Left lung (tissue), 10 donors: ENCODE results near the gene HSD11B2. TPM values are rescaled to one million over a fixed set of nuclear protein-coding genes. Genes with fewer than 3 reads are reported as not detected.

Experiments
- ATAC-seq: fragments of 200-7000 bp; cut with Tn5 transposase; one replicate; pipeline ENCODE4 v1.9.1; 2020; ENCODE audit warnings: moderate library complexity
- DNase-seq, 4 donors: peaks; one replicate each; pipeline ENCODE4 v3.0.0-alpha.2; 2013 to 2020
- H3K27ac ChIP-seq, 2 donors: fragments of 200-600 bp; sonication (generic) in 1 of 2; one replicate each; pipeline versions ENCODE4 v1.5.0 to v1.8.0; 2020 to 2021
- H3K27me3 ChIP-seq, 2 donors: fragments of 200-600 bp; sonication (generic) in 1 of 2; one replicate each; pipeline versions ENCODE4 v1.5.0 to v1.8.0; 2020 to 2021
- H3K36me3 ChIP-seq, 2 donors: fragments of 200-600 bp; sonication (generic) in 1 of 2; one replicate each; pipeline versions ENCODE4 v1.5.0 to v1.8.0; 2020 to 2021
- H3K4me1 ChIP-seq, 2 donors: fragments of 200-600 bp; one replicate each; pipeline ENCODE4 v1.8.0; 2021
- H3K4me3 ChIP-seq, 2 donors: fragments of 200-600 bp; sonication (generic) in 1 of 2; one replicate each; pipeline versions ENCODE4 v1.5.0 to v1.8.0; 2020 to 2021; ENCODE audit warnings: mild to moderate bottlenecking in 1 of 2
- H3K9me3 ChIP-seq, 2 donors: fragments of 200-600 bp; sonication (generic) in 1 of 2; one replicate each; pipeline versions ENCODE4 v1.5.0 to v1.8.0; 2020 to 2021
- intact Hi-C, 2 donors: fragments of 100-400 bp; cut with DNase I; formaldehyde crosslinking; loops; one replicate each; pipeline versions ENCODE4 v1.11.2 to v1.14.2; 2022
- polyA plus RNA-seq, 6 donors: library from polyadenylated mRNA; unstranded; fragments of 120-200 nt; gene quantifications; one replicate each; pipeline ENCODE4 v1.2.1, GENCODE V29; 2013; ENCODE audit not compliant: insufficient read length in 6 of 6
- total RNA-seq, 2 donors: library from RNA; stranded (reverse); fragmentation: NEBNext Ultra II Directional; extraction: Animal tissue kit (Norgen Biotek cat#: 25700); gene quantifications; one replicate each; pipeline ENCODE4 v1.2.1, GENCODE V29; 2021
- TF ChIP-seq, protein P1 (sequence below), 2 donors: fragments of 200-600 bp; sonication (generic) in 1 of 2; IDR thresholded peaks; one replicate each; pipeline versions ENCODE4 v1.5.0 to v1.8.0; 2021; ENCODE audit warnings: antibody characterized with exemption in 2 of 2
- donor health status: DM: no; HTN: yes; CAD: no.
- donor health status: DM: no; HTN: no; CAD: no.

The HSD11B2 gene
- total and polyA plus RNA-seq, 8 donors: 2.5 to 81.1 (median 54.7) TPM

- H3K4me3 ChIP-seq: no peak overlapping the region
- intact Hi-C loops: no loop called here
- peaks cover 34 to 58% of the 10 kb centered on the region in 2 donors for H3K4me1 ChIP-seq
- no peak for DNase-seq
- TF ChIP-seq, protein P1, sequence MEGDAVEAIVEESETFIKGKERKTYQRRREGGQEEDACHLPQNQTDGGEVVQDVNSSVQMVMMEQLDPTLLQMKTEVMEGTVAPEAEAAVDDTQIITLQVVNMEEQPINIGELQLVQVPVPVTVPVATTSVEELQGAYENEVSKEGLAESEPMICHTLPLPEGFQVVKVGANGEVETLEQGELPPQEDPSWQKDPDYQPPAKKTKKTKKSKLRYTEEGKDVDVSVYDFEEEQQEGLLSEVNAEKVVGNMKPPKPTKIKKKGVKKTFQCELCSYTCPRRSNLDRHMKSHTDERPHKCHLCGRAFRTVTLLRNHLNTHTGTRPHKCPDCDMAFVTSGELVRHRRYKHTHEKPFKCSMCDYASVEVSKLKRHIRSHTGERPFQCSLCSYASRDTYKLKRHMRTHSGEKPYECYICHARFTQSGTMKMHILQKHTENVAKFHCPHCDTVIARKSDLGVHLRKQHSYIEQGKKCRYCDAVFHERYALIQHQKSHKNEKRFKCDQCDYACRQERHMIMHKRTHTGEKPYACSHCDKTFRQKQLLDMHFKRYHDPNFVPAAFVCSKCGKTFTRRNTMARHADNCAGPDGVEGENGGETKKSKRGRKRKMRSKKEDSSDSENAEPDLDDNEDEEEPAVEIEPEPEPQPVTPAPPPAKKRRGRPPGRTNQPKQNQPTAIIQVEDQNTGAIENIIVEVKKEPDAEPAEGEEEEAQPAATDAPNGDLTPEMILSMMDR (IDR thresholded peaks at IDR 0.05): no peak
- peaks cover 0 to 43% of the 10 kb centered on the region in 2 donors for H3K27me3 ChIP-seq
- no peaks in the 10 kb centered on the region for H3K9me3 ChIP-seq
- no peaks in the 10 kb centered on the region for H3K36me3 ChIP-seq
- peak overlapping the region; percentile 45 to 54 for H3K27ac ChIP-seq
- ATAC-seq: no peak
Observed at GRCh38 chr16:67397036-67397801, 33.7 kb upstream of the HSD11B2 start.

GRCh38 chr16:67397812-67398545 lies 32.9 kb upstream of the HSD11B2 start:
- ATAC-seq: no peak
- TF ChIP-seq, protein P1 (IDR thresholded peaks at IDR 0.05): no peak
- no peaks in the 10 kb centered on the region for H3K36me3 ChIP-seq
- no peak for DNase-seq
- intact Hi-C loops: no loop called here
- peaks cover 0 to 35% of the 10 kb centered on the region in 2 donors for H3K27me3 ChIP-seq
- H3K9me3 ChIP-seq: no peaks in the 10 kb centered on the region
- H3K27ac ChIP-seq: no peak overlapping the region
- H3K4me1 ChIP-seq: peaks cover 30 to 51% of the 10 kb centered on the region in 2 donors
- H3K4me3 ChIP-seq: no peak overlapping the region

DNA sequence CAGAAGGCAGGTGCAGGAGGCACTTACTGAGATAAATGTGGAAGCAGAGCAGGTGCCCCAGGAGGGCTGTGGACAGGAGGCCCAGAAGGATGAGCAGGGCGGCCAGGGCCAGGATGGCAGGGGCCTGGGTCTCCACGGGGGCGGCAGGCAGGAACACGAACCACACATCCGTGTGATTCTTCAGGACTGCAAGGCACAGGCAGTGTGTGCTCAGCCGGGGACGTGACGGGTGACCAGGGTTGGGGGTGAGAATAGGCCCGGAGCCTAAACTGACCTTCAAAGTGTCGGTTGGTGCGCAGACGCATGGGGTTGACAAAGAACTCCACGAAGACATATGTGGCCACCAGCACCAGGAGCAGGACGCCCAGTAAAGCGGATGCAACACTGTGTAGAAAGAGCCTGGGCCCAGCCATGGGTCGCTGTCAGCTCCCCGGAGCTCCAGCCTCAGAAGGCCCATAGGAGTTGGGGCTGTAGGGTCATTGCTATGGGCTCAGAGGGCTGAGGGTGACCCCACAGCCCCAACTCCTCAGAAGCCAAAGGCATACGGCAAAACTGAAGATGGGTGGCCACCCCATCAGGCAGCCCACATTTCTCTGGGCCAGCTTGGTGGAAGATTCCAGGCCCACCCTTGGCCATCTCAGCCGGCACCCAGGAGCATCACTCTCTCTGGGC lies 32.2 kb upstream of the HSD11B2 start:
- Histone ChIP-seq H3K27ac (no peak overlapping the region), H3K36me3 (no peaks in the 10 kb centered on the region), H3K4me1 (peaks cover 28 to 48% of the 10 kb centered on the region in 2 donors), H3K4me3 (no peak overlapping the region), H3K9me3 (no peaks in the 10 kb centered on the region), H3K27me3 (peaks cover 0 to 28% of the 10 kb centered on the region in 2 donors)
- TF ChIP-seq, protein P1 (IDR thresholded peaks at IDR 0.05): no peak
- DNase-seq (peak in 1 of 4 donors; percentile 67), ATAC-seq (no peak)
- intact Hi-C loops: no loop called here

DNA sequence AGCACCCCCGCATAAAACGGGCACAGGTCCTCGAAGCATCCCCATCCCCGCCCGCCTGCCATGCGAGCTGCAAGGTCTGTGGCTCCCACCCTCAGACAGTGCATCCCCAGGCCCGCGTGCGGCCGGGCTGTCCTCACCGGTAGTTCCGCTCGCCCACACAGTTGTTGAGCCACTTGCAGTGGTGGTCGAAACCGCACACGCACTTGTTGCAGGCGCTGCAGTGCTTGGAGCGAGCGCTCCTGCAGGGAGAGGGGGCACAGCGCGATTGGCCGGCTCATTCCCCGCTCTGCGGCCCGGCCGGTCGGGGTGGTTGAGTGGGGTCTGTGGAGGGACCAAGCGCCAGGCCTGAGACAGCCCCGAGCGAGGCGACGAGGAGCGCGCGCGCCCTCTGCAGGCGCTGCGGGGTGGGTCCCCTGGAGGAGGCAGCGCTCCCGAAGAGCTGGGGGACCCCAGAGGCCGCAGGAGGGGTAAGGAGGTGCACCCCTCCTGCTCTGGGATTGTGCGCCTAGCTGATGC lies 31.6 kb upstream of the HSD11B2 start:
- ATAC-seq (peak; percentile 63), DNase-seq (peak in 2 of 4 donors; percentile 79 to 90)
- Histone ChIP-seq H3K27ac (no peak overlapping the region), H3K4me1 (peaks cover 33 to 48% of the 10 kb centered on the region in 2 donors), H3K36me3 (no peaks in the 10 kb centered on the region), H3K27me3 (peaks cover 0 to 22% of the 10 kb centered on the region in 2 donors), H3K9me3 (no peaks in the 10 kb centered on the region), H3K4me3 (no peak overlapping the region)
- intact Hi-C loops: no loop called here
- TF ChIP-seq, protein P1 (IDR thresholded peaks at IDR 0.05): peak; percentile 77 to 79
